Measurements from ENCODE around the gene AK8. TPM values are rescaled to one million over a fixed set of nuclear protein-coding genes. Genes with fewer than 3 reads are reported as not detected.

Gene AK8
- total and polyA plus RNA-seq, 9 of the 15 experiments (the other 6 are each of a cell fraction or from before 2014, with no cell fraction given): 0.06 to 0.37 TPM; not detected in 7

- BruUV-seq (replicated peaks): no TSS peak
- H3K4me1 ChIP-seq (replicated peaks in 1 of 2; ENCODE audit: control insufficient read depth in 2 of 2, insufficient read depth in 2 of 2, low read length in 2 of 2): peaks cover 0 to 5% of the 10 kb centered on the region in 2 experiments; a peak in 1 of 5 replicates
- H3K4me2 ChIP-seq (ENCODE audit: insufficient read depth, low read length): no peak overlapping the region
- no peak overlapping the region for H2AFZ ChIP-seq (ENCODE audit: low read depth, low read length)
- H3K9me1 ChIP-seq (ENCODE audit: control insufficient read depth, insufficient read depth, low read length): no peaks in the 10 kb centered on the region
- no peaks in the 10 kb centered on the region for H3K36me3 ChIP-seq (ENCODE audit: control insufficient read depth, insufficient read depth, low read length)
- ATAC-seq (no peak), FAIRE-seq (no peak), DNase-seq (ENCODE audit: extremely low read depth in 1 of 4, low spot score in 3 of 4) (no peak)
- no peak overlapping the region for H3K27ac ChIP-seq (ENCODE audit: extremely low read depth, low read depth, low read length)
- H4K20me1 ChIP-seq (replicated peaks; ENCODE audit: control insufficient read depth, insufficient read depth, low read length): no peaks in the 10 kb centered on the region
- 6% methylated on average over 11 of the region's 11 CpGs for WGBS (ENCODE audit: insufficient coverage, low coverage, missing lambda C conversion rate)
- H3K27me3 ChIP-seq (ENCODE audit: control insufficient read depth in 2 of 2, insufficient read depth in 2 of 2, low read length in 2 of 2): peaks cover 57 to 83% of the 10 kb centered on the region in 2 experiments
- ChIA-PET CTCF (ENCODE audit: low intra/inter-chr PET ratio) (no interaction called here), POLR2A (no interaction called here)
- no peaks in the 10 kb centered on the region for H3K9me3 ChIP-seq (replicated peaks; ENCODE audit: control insufficient read depth, insufficient read depth, low read depth, low read length)
- H3K79me2 ChIP-seq (ENCODE audit: control insufficient read depth, insufficient read depth, low read length): no peaks in the 10 kb centered on the region
- intact Hi-C loops (cut with micrococcal nuclease): no loop called here
- no peak overlapping the region for H3K4me3 ChIP-seq
- in situ Hi-C loops (cut with MboI): loop anchor here (5.0 kb wide), 2 partner anchors 157 to 303 kb away; no protein-coding TSS in a partner anchor
- no peak overlapping the region for H3K9ac ChIP-seq (ENCODE audit: insufficient read depth in 1 of 2, low read depth in 2 of 2, low read length in 2 of 2)
- TF ChIP-seq GTF2E2 (tag; IDR thresholded peaks at IDR 0.05) (no peak), DNMT1 (IDR thresholded peaks at IDR 0.05) (no peak), ZNF507 (tag; conservative IDR thresholded peaks at IDR 0.05) (no peak), NR2C1 (IDR thresholded peaks at IDR 0.05) (no peak), NR2C1 (tag; IDR thresholded peaks at IDR 0.05) (no peak), BCOR (IDR thresholded peaks at IDR 0.05) (no peak), SIN3A (IDR thresholded peaks at IDR 0.05; ENCODE audit: borderline replicate concordance in 2 of 2, control insufficient read depth in 1 of 2, low read depth in 2 of 2, low read length in 2 of 2) (no peak), ZNF23 (CRISPR knock-in tag; IDR thresholded peaks at IDR 0.05) (no peak), CCNT2 (IDR thresholded peaks at IDR 0.05; ENCODE audit: borderline replicate concordance, extremely low read depth, insufficient read length, low read depth, low read length) (no peak), KLF10 (CRISPR knock-in tag; IDR thresholded peaks at IDR 0.05) (no peak)
- TF ChIP-seq, protein P1, sequence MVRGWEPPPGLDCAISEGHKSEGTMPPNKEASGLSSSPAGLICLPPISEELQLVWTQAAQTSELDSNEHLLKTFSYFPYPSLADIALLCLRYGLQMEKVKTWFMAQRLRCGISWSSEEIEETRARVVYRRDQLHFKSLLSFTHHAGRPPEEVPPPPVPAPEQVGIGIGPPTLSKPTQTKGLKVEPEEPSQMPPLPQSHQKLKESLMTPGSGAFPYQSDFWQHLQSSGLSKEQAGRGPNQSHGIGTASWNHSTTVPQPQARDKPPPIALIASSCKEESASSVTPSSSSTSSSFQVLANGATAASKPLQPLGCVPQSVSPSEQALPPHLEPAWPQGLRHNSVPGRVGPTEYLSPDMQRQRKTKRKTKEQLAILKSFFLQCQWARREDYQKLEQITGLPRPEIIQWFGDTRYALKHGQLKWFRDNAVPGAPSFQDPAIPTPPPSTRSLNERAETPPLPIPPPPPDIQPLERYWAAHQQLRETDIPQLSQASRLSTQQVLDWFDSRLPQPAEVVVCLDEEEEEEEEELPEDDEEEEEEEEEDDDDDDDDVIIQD (CRISPR knock-in tag; IDR thresholded peaks at IDR 0.05): no peak
- TF ChIP-seq, protein P2, sequence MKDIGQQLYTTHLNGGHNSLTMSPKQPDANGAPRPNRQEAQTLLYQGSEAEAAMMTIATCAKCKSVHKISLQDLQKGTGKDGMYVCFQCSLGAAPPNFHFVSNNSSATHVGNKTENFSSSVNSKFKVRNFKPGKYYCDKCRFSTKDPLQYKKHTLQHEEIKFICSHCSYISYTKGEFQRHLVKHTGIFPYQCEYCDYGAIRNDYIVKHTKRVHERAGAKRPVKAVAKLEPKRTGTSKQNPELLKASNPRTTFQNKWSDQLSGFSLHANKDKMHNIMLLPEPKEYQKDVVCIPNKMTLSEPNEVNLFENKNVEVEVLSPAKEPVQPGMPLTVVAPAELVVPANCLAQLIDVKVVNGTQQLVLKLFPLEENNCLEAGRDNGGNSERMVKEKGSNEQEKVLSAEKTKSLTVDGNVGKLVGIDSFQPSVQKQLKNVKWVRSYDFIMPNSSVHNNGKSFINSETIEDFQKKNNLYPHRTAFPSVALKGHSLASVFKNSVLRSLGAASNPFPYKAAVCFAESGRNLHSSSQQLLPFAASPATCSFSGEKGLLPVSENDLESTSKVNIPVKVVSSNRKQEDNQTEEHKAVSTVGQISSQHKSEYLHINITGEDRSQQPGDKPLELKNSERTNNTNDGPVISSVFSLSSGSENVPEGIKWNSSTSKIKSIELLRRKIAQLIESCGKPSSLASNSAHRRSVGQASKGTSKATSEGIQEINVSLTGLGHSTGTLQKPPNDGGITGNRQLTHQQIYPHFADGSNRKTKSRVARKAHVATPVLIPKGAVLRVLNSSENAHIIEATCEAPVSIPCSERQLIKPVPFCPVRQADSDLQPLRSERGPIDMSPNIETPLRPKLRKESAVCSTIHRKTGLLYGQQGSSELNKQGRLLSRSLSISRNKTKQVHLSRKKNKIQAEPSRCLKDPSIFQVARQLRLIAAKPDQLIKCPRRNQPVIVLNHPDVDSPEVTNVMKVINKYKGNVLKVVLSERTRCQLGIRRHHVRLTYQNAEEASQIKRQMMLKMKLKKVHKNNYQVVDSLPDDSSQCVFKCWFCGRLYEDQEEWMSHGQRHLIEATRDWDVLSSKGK (CRISPR knock-in tag; IDR thresholded peaks at IDR 0.05): no peak
- TF ChIP-seq, protein P3, sequence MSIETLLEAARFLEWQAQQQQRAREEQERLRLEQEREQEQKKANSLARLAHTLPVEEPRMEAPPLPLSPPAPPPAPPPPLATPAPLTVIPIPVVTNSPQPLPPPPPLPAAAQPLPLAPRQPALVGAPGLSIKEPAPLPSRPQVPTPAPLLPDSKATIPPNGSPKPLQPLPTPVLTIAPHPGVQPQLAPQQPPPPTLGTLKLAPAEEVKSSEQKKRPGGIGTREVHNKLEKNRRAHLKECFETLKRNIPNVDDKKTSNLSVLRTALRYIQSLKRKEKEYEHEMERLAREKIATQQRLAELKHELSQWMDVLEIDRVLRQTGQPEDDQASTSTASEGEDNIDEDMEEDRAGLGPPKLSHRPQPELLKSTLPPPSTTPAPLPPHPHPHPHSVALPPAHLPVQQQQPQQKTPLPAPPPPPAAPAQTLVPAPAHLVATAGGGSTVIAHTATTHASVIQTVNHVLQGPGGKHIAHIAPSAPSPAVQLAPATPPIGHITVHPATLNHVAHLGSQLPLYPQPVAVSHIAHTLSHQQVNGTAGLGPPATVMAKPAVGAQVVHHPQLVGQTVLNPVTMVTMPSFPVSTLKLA (conservative IDR thresholded peaks at IDR 0.05): no peak
- TF ChIP-seq, protein P4, sequence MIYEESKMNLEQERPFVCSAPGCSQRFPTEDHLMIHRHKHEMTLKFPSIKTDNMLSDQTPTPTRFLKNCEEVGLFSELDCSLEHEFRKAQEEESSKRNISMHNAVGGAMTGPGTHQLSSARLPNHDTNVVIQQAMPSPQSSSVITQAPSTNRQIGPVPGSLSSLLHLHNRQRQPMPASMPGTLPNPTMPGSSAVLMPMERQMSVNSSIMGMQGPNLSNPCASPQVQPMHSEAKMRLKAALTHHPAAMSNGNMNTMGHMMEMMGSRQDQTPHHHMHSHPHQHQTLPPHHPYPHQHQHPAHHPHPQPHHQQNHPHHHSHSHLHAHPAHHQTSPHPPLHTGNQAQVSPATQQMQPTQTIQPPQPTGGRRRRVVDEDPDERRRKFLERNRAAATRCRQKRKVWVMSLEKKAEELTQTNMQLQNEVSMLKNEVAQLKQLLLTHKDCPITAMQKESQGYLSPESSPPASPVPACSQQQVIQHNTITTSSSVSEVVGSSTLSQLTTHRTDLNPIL (CRISPR knock-in tag; IDR thresholded peaks at IDR 0.05): no peak
Observed at GRCh38 chr9:132810314-132810713, 67.8 kb downstream of the AK8 start.

Measured in K562 (cell line).